ENCODE results near the gene IL12RB2. TPM values are rescaled to one million over a fixed set of nuclear protein-coding genes. Genes with fewer than 3 reads are reported as not detected.
"Not testable (repeated sequence)": the region's sequence is repeated elsewhere in the genome, so short reads cannot be mapped to it uniquely, and the experiment has no call there.

Gene IL12RB2
- polyA plus RNA-seq, 10 donors, result 0.69 to 3.7 (median 1.1) TPM

DNA sequence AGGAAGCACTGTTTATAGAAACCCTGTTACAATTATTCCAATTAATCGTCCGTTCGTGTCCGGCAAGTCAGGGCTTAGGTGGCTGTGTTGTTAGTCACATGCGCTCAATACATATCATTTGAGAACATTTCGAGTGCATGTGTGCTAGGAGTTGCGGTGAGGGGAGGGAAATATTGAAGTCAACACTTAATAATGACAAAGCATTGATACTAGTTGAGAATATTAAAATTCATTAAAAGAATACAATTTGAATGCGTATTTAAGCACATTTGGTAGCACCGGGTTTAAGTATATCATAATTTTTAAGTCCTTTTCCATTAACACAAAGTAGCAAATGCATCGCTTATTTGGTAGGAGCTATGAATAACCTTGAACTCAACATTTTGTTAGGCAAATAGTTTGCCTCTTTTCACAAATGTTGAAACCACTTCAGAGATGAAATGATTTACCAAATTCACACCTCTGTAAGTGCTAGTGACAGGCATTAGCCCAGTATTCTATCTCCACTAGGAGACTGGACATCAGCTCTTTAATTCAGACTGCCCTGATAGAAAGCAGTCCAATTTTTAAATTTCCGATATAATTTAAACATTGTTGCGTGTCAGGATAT lies 123.6 kb downstream of the IL12RB2 start:
- no peak for DNase-seq

DNA sequence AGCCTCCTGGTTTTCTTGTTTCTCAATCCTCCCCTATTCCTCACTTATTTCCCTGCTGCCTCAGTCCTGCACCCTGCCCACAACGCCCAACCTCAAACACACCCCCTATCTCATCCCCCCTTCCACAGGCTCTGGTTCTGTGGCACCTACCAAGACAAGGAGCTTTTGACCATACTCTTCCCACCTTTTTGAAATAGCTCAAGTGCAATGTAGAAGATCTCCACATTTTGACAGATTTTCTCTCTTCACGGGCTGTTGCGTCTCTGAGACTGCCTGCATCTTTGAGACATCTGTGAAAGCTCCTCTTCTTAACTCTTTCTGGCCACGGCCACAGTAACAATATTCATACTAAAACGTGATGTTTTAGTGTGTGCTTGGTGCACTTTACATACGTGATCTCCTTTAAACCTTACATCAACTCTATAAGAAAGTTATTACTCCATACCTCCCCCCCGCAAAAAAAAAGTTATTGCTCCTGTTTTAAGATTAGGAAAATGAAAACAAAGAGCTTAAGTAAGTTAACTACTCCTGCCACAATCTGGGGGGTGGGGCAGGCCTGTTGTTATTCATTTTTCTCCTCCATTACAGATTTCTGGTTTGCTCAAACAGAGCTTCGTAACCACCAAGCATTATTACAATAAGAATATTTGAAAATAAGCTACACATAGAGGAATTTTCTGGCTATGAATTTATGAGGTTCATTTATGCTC lies 124.4 kb downstream of the IL12RB2 start:
- no peak for DNase-seq

DNA sequence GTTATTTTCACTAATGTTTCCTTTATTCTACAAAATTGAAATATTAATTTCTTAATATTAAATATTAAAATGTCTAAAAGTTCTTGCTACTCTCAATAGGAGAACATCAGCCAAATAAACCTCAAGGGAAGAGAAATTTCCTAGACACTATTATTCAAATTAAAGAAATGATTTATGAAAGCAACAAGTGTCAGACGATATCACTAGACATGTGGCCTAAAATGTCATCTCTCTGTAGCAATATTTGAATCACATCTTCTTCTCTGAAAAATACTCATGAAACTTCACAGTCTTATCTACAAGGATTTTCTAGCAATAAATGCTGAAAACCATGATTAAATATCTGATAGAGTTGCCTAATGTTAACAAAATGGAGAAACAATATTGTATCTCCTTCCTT lies 125.1 kb downstream of the IL12RB2 start:
- DNase-seq, result no peak

DNA sequence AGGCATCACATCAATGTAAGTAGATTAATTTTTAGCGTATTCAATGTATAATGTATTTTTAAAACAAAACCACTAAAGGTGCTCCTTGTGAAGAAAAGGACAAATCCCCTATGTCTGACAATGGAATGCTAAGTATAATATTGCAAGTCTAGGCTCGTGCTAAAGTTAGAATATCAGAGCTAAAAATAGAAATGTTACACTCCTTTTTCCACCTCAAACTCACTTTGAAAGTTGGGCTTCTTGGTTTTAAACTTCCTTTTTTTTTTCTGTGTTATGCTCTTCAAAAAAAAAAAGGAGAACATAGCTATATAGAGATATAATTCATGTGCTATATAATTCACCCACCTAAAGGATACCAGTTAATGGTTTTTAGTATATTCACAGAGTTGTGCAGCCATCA lies 126.2 kb downstream of the IL12RB2 start:
- no peak for DNase-seq

DNA sequence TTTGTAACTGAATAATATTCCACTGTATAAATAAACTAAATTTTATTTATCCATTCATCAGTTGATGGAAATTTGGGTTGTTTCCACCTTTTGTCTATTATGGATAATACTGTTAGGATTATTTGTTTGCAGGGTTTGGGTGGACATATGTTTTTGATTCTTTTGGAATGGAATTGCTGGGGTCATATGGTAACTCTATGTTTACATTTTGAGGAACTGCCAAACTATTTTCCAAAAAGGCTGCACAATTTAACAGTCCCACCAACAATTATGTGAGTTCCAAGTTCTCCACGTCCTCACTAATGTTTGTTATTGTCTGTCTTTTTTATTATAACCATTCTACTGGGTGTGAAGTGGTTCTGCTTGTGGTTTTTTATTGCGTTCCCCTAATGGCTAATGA lies 126.8 kb downstream of the IL12RB2 start:
- DNase-seq, result peak in 1 of 3 donors; percentile 31

DNA sequence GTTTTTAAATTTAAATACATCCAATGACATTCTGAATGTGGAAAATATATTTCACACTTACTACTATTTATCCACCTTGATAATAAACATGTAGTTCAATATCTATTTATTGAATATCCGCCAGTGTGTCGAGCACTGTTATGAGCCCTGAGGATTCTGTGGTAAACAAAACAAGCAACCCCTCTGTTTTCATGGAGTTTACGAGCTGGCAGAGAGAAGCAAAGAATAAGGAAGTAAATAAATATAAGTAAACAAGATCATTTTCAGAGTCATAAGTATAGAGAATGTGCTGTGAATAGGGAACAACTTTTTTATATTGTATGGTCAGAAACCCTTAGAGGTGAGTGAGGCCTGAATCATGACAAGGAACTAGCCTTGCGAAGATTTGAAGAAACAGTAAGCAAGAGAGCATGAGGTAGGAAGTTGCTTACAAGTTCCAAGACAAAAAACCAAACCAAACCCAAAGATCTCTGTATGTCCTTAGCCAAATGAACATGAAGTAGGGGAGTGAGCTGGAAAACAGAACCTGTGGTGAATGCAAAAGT lies 128.9 kb downstream of the IL12RB2 start:
- DNase-seq, result no peak

DNA sequence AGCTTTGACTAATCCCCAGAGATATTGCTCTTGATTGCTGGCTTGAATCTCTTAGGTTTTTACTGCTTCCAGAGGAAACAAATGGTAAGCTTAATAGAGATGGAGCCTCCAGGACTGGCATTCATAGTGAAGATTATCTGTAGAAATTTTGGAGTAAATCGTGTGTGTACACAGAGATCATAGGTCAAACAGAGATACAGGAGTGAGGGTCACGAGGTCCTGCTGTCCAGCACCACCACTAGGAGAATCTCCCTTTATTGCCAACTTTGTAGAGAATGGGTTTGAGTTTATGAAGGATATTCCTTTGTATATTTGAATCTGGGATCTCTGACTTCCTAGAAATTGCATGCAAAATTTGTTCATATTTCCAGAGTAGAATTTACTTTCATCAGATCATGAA lies 130.3 kb downstream of the IL12RB2 start:
- no peak for DNase-seq

DNA sequence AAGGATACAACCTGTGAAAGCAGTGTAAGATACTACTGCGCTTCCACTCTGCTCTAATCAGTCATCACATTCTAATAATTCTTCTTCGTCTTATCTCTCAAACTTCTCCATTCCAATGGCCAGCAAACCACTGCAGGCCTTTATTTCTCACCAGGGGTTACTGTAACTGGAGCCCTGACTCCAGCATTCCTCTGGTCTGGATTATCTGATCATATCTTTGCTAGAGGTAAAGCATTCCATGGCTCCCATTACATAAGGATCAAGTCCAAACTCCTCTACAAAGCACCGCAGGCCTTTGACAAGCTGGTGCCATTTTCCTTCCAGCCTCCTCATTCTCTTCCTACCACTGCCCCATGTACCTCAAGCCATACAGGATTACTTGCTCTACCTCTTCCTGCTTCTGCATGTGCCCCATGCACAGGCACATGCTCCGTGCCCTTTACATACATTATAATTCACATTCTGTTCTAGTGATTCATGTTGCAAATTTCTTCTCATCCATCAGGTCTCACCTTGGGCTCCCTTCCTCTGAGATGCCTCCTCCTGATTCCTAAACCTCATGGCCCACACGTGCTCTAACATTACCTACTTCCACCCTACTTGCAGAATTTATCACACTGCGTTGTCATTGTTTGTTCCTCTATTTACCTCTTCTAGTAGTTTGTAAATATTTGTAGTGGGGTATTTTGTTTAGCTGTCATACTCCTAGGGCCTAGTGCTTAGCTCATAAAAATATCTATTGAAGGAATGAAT lies 131.8 kb downstream of the IL12RB2 start:
- DNase-seq, result no peak

DNA sequence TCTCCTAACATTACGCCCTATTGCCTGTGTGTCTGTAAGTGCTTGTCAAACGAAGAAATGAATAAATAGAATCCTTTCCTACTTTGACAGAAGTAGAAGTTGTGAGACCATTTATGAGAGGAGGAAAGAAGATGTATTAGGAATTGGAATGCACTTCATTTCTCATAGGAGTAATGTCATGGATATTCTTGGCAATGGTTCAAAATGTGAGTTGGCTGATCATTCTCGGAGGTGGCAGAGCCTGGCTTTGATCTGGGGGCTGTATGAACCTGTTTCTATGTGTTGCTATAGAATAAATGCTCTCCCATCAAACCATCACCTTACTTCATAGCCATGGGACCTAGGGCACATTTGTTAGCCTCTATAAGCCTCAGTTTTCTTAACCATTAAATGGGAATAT lies 132.7 kb downstream of the IL12RB2 start:
- DNase-seq, result no peak

DNA sequence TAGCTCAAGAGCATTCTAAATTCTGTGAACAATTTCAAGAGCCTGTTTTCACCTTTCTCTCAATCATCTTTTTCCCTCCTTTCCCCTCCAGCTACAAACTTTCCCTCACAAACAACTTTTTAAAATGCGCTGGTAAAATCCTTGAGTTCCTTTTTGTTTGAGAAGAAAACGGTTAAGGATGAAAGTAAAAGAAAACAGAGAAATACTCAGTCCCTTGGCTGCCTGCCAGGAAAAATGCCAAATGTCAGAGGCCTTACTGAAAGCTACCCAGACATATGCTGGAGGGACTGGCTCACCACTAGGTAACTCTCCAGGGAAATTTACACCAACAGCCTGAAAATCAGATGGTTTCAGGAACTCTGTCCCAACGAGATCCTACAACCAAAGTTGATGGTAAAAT lies 133.5 kb downstream of the IL12RB2 start:
- peak in 2 of 3 donors; percentile 45 to 55 for DNase-seq

DNA sequence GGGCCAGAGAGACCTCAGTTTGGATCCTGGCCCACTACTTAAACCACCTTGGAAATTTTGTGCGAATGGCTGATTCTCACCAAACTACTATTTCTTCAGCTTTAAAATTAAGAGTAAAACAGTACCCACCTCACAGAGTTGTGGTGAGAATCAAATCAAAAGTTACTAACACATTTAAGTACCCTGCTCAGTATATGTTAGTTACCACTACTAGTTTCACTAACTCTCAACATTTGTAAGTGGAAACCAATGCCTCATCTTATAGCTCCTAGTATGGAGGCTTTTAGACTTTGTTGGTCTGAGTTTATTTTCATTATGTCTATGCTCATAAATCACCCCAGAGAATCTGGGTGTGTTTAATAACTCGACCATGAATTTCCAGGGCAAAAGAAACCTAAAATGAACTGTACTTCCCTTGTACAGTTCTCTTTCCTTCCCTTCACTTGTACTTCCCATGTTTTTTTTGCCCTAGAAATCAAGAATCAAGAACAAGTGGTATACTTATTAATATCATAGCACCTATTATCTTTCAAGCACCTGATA lies 134.1 kb downstream of the IL12RB2 start:
- no peak for DNase-seq

DNA sequence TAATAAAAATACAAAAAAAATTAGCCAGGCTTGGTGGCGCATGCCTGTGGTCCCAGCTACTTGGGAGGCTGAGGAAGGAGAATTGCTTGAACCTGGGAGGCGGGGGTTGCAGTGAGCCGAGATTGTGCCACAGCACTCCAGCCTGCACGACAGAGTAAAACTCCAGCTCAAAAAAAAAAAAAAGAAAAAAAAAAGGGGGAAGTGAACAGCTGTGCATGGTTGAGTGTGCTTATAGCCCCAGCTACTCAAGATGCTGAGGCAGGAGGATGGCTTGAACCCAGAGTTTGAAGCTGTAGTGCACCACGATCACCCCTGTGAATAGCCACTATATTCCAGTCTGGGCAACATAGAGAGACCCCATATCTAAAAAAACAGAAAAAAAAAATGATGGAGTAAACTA lies 138.3 kb downstream of the IL12RB2 start:
- not testable (repeated sequence) for DNase-seq

Other genes with a start within 250 kb of the IL12RB2 start
- gene C1orf141, start 172.9 kb upstream of the IL12RB2 start, polyA plus RNA-seq (ENCODE audit: insufficient read length in 10 of 10), result under 1 TPM in 1 of 10 donors, not detected in 9; 0.32 TPM
- under 1 TPM in 3 of 10 donors, not detected in 7; 0.04 to 0.12 (median 0.10) TPM for gene IL23R, start 141.4 kb upstream of the IL12RB2 start, polyA plus RNA-seq (ENCODE audit: insufficient read length in 10 of 10)
- gene SERBP1, start 122.5 kb downstream of the IL12RB2 start, polyA plus RNA-seq (ENCODE audit: insufficient read length in 10 of 10), result 100 to 1,000 TPM; 369 to 470 (median 416) TPM

All from muscle of back (tissue), 11 donors.